VCaP (cell line): ENCODE results near the gene RTKN.

Experiments used
- H3K27ac ChIP-seq: fragments of 450-650 bp; 2 replicates; pipeline ENCODE4 v1.5.1; 2017
- TF ChIP-seq, protein P1 (sequence below): fragments of 450-650 bp; conservative IDR thresholded peaks from 2 replicates; pipeline ENCODE4 v1.5.1; 2017; ENCODE audit warnings: mild to moderate bottlenecking, moderate library complexity

The RTKN gene

GRCh38 chr2:74441690-74442482, at the start of gene RTKN:
TSS of gene RTKN (minus strand) at chr2:74441937. CDS start at chr2:74441816, 121 bp downstream.
- TF ChIP-seq, protein P1, sequence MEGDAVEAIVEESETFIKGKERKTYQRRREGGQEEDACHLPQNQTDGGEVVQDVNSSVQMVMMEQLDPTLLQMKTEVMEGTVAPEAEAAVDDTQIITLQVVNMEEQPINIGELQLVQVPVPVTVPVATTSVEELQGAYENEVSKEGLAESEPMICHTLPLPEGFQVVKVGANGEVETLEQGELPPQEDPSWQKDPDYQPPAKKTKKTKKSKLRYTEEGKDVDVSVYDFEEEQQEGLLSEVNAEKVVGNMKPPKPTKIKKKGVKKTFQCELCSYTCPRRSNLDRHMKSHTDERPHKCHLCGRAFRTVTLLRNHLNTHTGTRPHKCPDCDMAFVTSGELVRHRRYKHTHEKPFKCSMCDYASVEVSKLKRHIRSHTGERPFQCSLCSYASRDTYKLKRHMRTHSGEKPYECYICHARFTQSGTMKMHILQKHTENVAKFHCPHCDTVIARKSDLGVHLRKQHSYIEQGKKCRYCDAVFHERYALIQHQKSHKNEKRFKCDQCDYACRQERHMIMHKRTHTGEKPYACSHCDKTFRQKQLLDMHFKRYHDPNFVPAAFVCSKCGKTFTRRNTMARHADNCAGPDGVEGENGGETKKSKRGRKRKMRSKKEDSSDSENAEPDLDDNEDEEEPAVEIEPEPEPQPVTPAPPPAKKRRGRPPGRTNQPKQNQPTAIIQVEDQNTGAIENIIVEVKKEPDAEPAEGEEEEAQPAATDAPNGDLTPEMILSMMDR = no peak
- peak within 1 kb of the TSS; percentile 93 for H3K27ac ChIP-seq

DNA sequence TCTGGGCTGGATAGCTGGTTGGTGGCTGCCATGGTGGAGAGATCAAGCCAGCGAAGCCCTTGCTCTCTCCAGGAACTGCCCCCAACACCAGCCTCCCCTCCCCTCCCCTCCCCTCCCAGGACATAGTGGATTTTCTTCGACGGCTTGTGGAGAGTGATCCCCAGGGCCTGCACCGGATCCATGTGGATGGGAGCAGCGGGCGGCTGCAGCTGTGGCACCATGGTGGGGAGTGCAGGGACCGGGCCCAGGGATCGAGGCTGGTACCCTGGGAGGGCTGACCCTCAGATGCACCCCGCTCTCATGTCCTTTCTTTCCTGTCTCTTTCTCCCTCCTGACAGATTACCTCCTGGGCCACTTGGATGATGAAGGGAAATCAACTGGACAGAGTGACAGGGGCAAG, 48.2 kb upstream of the RTKN start:
- TF ChIP-seq, protein P1 = no peak
- H3K27ac ChIP-seq = no peak overlapping the region

DNA sequence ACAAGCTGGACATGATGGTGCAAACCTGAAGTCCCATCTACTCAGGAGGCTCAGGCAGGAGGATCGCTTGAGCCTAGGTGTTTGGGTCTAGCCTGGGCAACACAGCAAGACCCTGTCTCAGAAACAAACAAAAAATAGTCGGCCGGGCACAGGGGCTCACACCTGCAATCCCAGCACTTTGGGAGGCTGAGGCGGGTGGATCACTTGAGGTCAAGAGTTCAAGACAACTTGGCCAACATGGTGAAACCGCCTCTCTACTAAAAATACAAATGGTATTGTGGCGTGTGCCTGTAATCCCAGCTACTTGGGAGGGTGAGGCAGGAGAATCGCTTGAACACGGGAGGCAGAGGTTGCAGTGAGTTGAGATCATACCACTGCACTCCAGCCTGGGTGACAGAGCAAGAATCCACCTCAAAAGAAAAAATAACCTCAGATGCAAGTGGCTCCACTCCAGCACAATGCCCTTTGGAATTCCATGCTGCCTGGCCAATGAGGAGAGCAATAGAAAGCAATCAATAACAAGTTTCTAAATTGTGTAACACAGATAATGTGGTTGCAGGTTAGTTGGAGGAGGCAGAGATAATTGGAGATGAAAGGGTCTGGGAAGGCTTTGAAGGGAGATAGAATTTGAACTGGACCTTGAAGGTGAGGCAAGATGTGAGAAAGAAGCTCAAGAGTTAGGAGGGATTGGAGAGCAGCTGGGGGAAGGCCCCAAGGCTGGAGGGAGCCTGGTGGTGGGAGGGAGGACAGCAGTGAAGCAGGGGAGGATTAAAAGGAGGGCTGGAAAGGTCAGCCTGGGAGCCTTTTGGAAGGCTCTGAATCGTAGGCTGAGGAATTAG, 47.1 kb upstream of the RTKN start:
- TF ChIP-seq, protein P1 = no peak
- H3K27ac ChIP-seq = no peak overlapping the region

DNA sequence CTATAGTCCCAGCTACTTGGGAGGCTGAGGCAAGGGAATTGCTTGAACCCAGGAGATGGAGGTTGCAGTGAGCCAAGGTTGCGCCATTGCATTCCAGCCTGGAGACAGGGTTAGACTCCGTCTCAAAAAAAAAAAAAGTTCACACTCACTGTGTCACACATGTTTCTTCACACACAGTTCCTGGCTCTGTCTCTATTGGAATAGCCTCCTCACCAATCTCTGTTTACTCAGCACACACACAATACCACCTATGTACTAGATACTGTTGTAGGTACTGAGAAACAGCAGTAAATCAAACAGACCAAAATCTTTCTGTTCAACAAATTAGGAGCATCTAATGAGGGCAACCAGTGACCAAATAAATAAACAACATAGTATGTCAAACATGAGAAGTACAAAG, 44.4 kb upstream of the RTKN start:
- TF ChIP-seq, protein P1 = no peak

GRCh38 chr2:74483675-74484164, 42.0 kb upstream of the RTKN start:
- peak overlapping the region; percentile 86 for H3K27ac ChIP-seq

More for the DNA sequence above, 44.4 kb upstream of the RTKN start:
- no peak overlapping the region for H3K27ac ChIP-seq

- H3K27ac ChIP-seq = peak within 1 kb of the TSS; percentile 86
- TF ChIP-seq, protein P1 = peak; percentile 91
Measured at GRCh38 chr2:74482801-74483674, 41.3 kb upstream of the RTKN start, which contains the start of the genes CCDC142 and TTC31. TSS of gene CCDC142 (minus strand) at chr2:74482998. CDS start at chr2:74482837, 161 bp downstream. TSS of gene TTC31 (plus strand) at chr2:74483081. CDS start at chr2:74483096, 15 bp downstream.
